ENCODE measurements around the gene DENND6B.
A peak's percentile ranks its signal among the peaks of the same experiment; 100 is the strongest.
"Not testable (repeated sequence)": the region's sequence is repeated elsewhere in the genome, so short reads cannot be mapped to it uniquely, and the experiment has no call there.

Gene DENND6B

DNA sequence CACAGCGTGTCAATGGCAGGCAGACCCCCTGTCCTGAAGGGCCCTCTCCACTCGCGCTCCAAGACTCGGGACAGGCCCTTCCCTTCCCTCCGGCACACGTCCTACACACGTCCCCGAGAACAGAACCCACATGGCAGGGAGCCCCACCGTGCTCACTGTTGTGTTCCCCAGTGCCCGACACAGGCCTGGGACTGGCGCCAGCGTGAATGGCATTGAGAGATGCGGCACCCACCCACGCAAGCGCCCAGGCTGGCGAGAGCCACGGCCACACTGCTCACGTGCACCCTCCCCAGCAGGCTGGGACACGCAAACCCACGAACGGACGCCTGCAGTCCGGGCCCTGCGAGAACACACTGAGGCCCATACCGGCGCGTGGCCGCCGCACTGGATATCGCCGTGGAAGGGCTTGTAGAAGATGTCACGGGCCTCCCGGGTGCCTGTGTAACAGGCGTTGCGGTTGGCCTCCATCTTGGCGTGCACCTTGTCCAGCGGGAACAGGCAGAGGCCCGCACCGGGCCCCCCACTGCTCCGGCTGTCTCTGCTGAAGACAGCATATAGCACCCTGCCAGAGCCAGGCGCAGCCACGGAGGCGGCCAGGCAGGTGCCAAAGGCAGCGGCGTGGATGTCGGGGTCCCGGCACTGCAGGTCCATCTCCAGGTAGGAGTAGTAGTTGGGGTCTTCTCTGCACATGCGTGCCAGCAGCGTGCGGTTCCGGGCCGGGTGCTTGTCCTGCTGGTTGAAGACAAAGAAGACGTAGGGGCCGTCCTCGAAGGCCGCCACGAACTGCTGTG, 37.5 kb downstream of the DENND6B start:
- DNase-seq (ENCODE audit: low read depth) = no peak

DNA sequence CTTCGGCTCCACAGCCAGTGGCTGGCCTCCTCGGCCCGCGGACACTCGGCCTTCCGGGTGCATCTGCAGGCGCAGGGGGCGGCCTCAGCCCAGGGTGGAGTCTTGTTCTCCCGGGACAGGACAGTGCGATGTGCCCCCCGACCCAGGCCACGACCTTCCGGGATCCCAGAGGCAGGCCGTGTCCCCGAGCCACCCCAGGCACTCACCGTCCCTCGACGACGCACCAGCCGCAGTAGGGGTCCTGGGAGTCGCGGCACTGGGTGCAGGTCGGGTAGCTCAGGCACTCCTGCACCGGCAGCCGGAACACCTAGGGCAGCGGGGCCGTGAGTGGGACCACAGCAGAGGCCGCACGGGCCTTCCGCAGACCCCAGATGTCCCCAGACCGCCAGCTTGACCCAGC, 39.1 kb downstream of the DENND6B start:
- no peak for DNase-seq (ENCODE audit: low read depth)

DNA sequence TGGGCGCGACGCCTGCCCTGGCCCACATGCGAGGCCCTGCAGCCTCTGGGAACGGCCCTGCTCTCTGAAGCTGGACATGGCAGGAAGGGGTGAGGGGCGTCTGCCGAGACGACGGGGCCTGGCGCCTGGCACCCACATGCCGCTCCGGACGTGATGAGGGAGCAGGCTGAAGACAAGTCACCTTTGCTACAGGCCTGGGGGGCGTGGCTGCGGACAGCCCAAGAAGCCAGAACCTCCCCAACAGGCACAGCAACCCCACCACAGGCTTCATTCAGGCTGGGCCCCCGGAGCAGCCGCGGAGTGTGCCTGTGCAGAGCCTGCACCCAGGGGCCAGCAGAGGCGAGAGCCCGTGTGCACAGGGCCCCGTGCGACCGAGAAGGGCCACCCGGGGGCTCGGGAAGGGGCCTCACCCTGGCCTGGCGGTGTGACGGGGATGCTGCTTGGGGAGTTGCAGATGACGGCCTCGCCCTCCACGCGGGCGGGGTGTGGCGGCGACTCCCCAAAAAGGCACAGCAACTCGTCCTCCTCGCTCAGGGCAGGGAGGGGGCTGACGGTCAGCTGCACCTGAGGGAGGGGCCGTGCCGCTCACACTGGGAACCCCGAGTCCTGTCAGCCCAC, 40.0 kb downstream of the DENND6B start:
- DNase-seq (ENCODE audit: low read depth) = no peak

DNA sequence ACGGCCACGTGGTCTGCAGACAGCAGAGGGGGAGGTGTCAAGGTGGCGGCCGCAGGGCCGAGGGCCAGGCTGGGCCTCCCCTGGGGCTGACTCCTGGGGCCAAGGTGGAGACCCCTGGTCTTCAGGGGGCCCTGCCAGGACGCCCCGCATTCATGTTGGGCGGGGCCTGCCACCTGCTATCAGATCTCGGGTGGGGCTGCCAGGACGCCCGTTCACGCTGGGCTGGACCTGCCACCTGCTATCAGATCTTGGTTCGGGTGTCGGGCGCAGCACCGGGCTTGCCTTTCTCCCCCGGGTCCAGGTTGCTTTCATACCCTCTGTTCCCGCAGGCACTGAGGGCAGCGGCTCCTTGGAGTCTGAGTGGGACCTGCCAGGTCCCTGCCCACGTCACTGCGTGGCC, 40.5 kb downstream of the DENND6B start:
- no peak for DNase-seq (ENCODE audit: low read depth)

DNA sequence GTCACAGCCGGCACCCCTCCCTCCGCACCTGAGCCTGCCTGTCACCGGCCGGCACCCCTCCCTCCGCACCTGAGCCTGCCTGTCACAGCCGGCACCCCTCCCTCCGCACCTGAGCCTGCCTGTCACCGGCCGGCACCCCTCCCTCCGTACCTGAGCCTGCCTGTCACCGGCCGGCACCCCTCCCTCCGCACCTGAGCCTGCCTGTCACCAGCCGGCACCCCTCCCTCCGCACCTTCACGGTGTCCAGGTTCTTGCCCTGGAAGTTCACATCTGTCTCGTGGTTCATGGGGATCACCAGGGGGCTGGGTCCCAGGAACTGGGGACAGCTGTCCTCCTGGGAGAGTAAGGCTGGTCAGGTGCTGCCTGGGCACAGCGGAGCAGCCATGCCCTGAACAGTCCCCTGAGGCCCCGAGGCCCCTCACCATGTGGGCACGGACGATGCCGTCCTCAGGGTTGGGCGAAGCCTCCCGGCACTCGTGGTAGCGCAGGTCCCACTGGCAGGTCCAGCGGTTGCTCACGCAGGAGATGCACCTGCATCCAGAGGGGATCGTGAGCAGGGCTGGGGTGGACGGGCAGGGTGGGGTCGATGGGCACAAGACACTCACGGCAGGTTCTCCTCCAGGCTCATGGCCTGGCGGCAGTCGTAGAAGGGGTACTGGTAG, 41.1 kb downstream of the DENND6B start:
- DNase-seq (ENCODE audit: low read depth) = no peak

DNA sequence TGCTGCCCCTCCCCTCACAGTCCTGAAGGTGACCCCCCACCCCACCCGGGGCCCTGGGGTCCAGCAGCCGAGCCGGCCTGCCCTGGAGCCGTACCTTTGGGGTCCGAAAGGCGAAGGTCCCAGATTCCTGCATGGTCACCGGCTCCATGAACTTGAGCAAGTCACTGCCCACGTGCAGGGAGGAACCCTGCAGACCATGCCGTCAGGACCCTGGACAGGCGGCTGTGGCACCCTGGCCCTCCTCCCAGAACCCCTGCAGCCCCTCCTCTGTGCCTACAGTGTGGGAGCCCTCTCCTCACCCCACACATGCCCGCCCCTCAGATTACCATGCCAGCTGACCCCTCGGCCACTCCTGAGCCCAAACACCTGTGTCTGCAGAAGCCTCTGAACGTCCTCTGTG, 42.3 kb downstream of the DENND6B start:
- DNase-seq (ENCODE audit: low read depth) = no peak

DNA sequence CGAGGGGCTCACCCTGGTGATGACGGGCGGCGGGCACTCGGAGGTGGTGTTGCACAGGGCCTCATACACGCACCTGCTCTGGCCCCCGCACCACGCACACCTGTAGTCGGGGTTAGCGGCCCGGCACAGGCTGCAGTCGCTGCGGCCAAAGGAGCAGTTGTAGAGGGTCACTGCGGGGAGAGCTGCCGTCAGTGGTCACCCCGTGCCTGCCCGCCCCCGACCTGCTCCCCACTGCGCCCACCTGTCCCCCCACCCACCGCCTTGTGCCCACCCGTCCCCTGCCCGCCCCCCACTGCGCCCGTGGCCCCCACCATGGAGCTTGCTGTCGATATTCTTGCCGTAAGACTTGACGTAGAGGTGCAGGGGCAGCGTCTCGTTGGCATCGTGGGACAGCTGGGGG, 43.0 kb downstream of the DENND6B start:
- DNase-seq (ENCODE audit: low read depth) = no peak

DNA sequence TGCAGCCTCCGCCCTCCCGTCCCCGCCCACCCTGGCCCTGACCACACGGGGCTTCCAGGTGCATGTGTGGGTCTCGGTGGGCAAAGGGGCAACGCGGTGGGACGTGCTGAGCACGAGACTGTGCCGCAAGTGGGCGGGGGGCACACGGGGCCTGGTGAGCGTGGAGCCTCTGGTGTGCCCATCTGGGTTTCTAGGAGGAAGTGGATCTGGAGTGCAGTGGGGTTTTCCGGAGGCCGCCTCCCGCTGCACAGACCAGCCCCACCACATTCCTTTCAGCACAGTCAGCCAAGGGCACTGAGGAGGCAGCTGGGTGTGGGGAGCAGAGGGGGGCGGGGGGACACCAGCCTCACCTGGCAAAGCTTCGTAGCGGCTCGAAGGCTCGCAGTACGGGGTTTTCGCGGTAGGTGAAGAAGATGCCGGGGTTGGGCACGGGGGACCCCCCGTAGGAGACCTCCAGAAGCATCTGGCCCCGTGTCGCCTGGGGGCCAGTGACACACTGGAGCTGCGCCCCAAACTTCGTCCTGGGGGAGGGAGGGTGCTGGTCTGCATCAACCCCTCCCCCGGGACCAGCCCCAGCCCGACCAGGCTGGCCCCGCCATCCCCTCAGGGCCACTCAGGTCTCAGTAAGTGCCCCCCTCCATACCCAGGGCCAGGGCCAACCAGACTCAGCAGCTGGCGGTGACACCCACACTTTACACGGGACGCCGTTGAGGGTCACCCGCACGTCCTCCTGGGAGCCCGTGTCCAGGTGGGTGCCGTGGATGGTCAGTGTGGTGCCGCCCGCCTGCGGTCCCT, 44.3 kb downstream of the DENND6B start:
- no peak for DNase-seq (ENCODE audit: low read depth)

DNA sequence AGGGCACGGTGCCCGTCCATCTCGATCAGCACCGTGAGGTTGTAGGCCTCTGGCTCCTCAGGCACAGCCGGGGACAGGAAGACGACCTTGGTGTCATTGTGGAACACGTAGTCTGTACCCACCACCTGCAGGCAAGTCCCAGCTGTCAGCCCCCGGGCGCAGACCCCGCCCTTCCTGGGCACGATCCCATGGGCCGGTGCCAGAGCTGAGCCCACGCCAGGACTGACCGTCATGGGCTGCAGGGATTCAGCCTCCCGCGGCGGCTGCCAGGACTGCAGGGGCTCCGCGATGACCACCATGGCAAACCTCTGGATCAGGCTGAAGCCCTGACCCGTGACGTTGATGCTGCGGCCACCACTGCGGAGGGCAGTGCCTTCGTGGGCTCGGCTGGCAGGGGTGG, 44.9 kb downstream of the DENND6B start:
- DNase-seq (ENCODE audit: low read depth) = no peak

DNA sequence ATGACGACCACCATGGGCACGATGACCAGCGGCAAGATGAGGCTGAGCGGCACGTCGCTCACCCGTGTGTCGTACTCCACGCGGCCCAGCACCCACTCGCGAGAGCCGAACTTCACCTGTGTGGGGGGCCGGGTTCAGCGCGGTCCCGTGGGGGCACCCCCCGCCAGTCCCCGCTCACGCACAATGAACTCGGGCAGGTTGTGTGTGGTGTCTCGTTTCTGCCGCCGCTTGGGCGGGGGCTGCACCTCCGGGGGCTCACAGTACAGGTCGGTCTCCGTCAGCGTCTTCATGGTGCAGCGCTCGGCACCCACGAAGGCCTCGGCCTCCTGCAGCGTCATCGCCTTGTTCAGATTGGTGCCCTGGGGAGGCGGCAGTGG, 45.4 kb downstream of the DENND6B start:
- no peak for DNase-seq (ENCODE audit: low read depth)

DNA sequence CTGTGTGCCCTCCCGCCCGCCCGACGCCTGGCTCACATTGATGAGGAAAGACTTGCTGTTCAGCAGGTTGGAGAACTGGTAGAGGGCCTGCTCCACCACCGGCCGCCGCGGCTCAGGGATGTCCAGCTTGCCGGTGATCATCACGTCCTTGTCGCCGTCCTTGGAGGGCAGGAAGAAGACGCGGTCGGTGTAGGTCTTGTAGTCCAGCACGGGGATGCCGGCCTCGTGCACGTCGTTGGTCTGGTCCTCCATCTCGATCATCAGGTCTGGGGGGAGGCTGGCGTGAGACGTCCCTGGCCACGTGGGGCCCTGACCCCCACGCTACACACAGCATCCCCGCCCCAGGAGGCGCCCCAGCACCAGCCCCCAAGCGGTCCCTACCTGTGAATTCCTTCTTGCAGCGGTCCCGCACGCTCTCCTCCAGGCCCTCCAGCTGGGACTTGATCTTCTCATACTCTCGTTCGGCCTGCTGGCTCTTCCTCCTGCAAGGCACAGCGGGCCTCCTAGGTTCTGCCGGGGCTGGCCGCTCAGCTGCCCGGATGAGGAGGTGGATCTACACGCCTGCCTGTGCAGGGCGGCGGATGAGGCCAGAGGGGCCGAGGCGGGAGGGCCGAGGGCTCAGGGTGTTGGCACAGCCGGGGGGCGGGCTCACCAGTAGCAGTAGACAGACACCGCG, 46.0 kb downstream of the DENND6B start:
- DNase-seq (ENCODE audit: low read depth) = no peak

DNA sequence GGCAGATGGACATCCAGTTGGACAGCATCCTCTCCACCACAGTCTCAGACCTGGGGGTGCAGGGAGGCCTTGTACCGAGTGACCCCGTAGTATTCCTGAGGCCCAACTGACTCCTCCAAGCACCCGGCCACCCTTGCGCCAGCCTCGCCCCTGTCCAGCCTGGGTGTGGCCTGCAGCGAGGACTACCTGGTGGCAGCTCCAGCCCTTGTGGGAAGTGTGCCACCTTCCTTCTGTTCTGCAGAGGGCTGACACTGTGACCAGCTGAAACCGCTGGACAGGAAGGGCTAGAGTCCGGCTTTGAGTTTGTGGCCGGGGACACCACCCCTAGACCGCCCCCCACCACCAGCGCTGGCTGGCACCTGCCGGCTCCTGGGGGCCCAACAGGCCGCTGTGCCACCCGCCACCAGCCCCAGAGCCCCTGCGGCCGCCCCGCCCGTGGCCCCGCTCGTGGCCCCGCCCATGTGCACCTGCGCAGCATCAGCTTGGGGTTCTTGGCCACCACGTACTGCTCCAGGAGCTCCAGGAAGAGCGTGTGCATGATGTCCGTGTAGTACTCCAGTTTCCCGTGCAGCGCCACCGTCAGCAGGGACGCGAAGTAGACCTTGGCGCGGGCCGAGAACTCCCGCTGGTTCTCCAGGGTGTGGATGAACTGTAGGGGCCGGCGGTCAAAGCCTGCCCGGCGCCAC, 46.6 kb downstream of the DENND6B start:
- DNase-seq (ENCODE audit: low read depth) = no peak

DNA sequence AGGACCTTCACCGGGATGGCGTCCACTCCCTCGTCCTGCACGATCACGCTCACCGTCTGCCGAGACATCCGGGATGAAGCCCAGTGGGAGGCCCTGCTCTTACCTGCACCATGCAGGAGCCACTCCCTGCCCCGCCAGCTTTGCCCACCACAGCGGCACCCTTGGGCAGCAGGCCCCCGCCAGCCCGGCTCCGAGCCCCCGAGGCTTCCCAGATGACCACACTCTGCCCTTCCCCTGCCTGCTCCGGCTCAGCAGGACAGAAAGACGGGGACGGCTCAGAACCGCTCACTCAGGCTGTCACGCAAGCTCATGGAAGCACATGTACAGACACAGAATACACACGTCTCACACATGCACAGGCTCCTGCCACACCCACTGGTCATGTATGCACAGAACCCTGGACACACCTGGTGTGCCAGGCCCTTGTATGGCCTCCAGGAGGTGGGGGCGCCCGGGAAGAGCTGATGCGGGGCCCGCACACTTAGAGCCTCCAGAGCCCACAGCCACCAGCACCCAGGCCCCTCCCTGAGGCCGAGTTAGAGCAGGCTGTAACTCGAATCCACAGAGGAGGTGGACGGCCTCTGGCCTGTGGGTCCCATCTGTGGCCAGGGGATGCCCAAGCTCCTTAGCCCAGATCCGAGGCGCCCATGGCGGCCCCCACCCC, 47.7 kb downstream of the DENND6B start:
- no peak for DNase-seq (ENCODE audit: low read depth)

DNA sequence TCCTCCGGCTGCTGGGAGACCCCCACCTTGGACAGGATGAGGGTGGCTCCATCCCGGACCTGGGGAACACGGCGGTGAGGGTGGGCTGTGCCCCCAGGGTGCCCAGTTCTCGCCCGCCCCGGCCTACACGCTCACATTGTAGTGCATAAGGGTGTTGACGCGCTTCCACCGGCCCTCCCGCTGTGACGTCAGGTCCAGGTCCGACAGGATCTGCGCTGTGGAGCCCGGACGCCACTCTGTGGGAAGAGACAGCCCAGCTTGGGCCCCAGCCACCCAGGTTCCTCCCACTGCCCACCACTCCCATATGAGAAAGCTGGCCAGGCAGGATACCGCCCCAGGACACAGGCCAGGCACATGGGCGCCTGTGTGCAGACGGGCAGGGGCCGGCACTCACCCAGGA, 48.4 kb downstream of the DENND6B start:
- DNase-seq (ENCODE audit: low read depth) = no peak

DNA sequence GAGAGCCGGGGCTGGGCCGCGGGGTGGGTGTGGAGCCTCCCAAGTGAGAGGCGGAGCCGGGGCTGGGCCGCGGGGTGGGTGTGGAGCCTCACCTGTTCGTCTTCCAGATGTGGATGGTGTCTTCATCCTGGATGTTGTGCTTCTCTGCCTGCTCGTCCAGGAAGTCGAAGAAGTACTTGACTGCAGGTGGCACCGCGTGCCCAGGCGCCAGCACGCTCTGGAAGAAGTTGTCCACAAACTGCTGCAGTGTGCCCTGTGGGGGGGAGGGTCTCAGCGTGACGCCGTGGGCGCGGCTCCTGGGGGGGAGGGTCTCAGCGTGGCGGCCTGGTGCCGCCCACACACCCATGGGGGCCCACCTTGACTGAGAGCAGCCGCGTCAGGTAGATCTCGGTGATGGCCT, 49.1 kb downstream of the DENND6B start:
- DNase-seq (ENCODE audit: low read depth) = no peak

DNA sequence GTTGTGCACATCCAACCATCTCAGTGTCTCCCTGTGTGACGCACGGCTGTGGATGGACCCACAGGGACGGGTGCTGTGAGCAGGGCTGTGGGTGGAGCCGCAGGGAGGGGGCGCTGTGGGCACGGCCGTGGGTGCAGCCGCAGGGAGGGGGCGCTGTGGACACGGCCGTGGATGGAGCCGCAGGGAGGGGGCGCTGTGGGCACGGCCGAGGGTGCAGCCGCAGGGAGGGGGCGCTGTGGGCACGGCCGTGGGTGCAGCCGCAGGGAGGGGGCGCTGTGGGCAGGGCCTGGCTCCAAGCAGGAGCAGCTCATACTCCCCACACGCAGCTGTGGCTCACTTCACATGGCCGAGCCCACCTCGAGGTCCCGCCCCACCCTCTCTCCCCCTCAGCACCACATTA, 50.7 kb downstream of the DENND6B start:
- DNase-seq (ENCODE audit: low read depth) = no peak

DNA sequence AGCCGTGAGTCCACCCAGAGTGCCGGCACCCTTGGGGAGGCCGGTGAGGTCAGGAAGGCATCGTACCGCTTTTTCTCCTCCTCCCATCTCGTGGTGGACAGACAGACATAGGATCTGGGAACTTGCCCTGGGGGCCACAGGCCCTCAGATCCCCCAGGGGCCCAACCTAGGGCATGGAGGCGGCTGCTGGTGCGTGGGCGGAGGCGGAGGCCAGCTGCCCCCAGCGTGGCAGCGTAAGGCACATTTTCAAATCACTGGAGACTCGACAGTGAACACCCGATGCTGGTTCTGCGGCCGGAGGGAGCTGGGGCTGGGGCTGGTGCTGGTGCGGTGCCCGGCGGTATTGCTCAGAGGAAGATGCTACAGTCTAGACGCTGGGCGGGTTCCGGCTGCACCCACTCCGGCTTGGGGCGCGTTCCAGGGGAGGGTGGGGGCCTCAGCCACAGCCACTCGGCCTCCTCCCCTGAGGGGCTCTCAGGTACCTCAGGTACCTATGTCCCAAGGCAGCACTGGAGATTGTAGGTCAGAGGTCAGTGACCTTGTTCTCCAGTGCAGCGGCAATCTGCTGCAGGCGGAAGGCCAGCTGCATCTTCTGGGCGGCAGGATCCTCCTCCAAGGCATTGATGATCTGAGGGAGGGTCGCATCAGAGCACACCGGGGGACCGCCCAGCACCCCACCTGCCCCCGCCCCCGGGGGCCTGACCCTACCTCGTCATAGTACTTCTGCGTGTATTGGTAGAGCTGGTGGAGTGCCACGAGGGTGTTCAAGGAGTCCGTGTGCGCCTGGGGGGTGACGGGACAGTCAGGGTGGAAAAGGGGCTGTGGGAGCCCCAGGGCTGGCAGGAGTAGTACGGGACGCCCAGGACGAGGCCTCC, 51.4 kb downstream of the DENND6B start:
- no peak for DNase-seq (ENCODE audit: low read depth)

DNA sequence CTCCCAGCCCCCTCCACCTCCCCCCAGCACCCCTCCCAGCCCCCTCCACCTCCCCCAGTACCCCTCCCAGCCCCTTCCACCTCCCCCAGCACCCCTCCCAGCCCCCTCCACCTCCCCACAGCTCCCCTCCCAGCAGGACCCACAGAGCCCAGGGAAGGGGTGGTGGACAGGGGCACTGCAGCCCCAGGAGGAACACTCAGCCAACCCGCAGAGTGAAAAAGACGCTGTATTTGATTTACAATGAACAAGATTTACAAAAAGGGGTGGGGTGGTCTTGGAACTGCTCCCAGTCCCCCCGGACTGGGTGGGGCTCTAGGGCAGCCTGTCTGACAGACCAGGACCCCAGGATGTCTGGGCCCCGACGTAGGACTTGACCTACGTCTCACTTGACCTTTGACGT, 52.0 kb downstream of the DENND6B start:
- no peak for DNase-seq (ENCODE audit: low read depth)

DNA sequence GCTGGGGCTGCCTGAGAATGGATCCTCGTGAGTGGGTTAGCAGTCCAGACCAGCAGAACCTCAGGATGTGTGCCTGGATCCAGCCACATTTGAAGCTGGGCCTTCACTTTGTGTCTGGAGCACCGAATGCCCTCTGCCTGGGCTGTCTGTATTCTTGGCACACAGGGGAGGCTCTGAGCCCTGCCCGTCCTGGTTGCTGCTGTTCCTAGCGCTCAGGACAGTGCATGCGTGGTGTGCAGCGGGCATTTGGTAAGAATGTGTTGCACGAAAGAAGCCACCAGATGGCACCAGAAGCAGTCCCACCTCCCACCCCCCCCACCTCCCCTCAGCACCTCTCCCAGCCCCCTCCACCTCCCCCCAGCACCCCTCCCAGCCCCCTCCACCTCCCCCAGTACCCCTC, 52.5 kb downstream of the DENND6B start:
- DNase-seq (ENCODE audit: low read depth) = peak; percentile 19

DNA sequence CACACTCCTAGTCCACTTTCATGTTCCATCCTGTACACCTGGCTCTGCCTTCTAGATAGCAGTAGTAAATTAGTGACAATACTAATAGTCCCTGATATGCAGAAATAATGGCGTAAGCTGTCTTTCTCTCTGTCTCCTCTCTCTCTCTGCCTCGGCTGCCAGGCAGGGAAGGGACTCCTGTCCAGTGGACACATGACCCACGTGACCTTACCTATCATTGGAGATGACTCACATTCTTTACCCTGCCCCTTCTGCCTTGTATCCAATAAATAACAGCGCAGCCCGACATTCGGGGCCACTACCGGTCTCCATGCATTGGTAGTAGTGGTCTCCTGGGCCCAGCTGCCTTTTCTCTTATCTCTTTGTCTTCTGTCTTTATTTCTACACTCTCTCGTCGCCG, 53.0 kb downstream of the DENND6B start:
- DNase-seq (ENCODE audit: low read depth) = not testable (repeated sequence)

Measured in stimulated activated CD8-positive, alpha-beta memory T cell treated with anti-CD3 and anti-CD28 coated beads, Interleukin-4, amount 100 ng/mL, for 24 hours (primary cell).